ENCODE measurements around the gene EEF1A1. TPM values are rescaled to one million over a fixed set of nuclear protein-coding genes. Genes with fewer than 3 reads are reported as not detected.
A peak's percentile ranks its signal among the peaks of the same experiment; 100 is the strongest.
"Not testable (repeated sequence)": the region's sequence is repeated elsewhere in the genome, so short reads cannot be mapped to it uniquely, and the experiment has no call there.

The EEF1A1 gene
- over 10,000 TPM; 10,985 to 16,838 TPM for total RNA-seq

GRCh38 chr6:73520688-73521350 is at the start of gene EEF1A1:
TSS of gene EEF1A1 (minus strand) at chr6:73521032. CDS start at chr6:73520026, 1,006 bp downstream.
- ATAC-seq (peak; percentile 70 to 84), DNase-seq (ENCODE audit: low spot score in 2 of 2) (peak; percentile 98 to 99)
- H3K9me3 Mint-ChIP-seq, result no peaks in the 10 kb centered on the region
- peak within 1 kb of the TSS; percentile 100 for H3K27ac Mint-ChIP-seq
- peaks cover 48 to 50% of the 10 kb centered on the region in 2 donors for H3K36me3 Mint-ChIP-seq

- no peaks in the 10 kb centered on the region for H3K36me3 Mint-ChIP-seq
- ATAC-seq, result no peak
- H3K9me3 Mint-ChIP-seq, result peaks cover 0 to 5% of the 10 kb centered on the region in 2 donors
Observed at GRCh38 chr6:73569121-73569520, 48.3 kb upstream of the EEF1A1 start.

GRCh38 chr6:73566954-73567591 is 46.2 kb upstream of the EEF1A1 start:
- Mint-ChIP-seq H3K27ac (no peak overlapping the region), H3K36me3 (no peaks in the 10 kb centered on the region), H3K9me3 (peaks cover 0 to 8% of the 10 kb centered on the region in 2 donors)
- DNase-seq (ENCODE audit: low spot score in 2 of 2), result no peak
- ATAC-seq, result no peak

More at GRCh38 chr6:73569121-73569520, 48.3 kb upstream of the EEF1A1 start:
- DNase-seq (ENCODE audit: low spot score in 2 of 2), result no peak
- no peak overlapping the region for H3K27ac Mint-ChIP-seq

- not testable (repeated sequence) for ATAC-seq; H3K27ac Mint-ChIP-seq; DNase-seq (ENCODE audit: low spot score in 2 of 2); H3K9me3 Mint-ChIP-seq; H3K36me3 Mint-ChIP-seq
Observed at GRCh38 chr6:73566486-73566871, 45.6 kb upstream of the EEF1A1 start.

- Mint-ChIP-seq H3K36me3 (no peaks in the 10 kb centered on the region), H3K27ac (no peak overlapping the region), H3K9me3 (peaks cover 0 to 8% of the 10 kb centered on the region in 2 donors)
- DNase-seq (ENCODE audit: low spot score in 2 of 2) (no peak), ATAC-seq (no peak)
Observed at GRCh38 chr6:73565767-73566485, 45.1 kb upstream of the EEF1A1 start.

- H3K9me3 Mint-ChIP-seq, result peaks cover 0 to 8% of the 10 kb centered on the region in 2 donors
- no peaks in the 10 kb centered on the region for H3K36me3 Mint-ChIP-seq
- ATAC-seq (no peak), DNase-seq (ENCODE audit: low spot score in 2 of 2) (no peak)
- H3K27ac Mint-ChIP-seq, result peak overlapping the region in 1 of 2 donors; percentile 12
Observed at GRCh38 chr6:73564578-73565345, 43.9 kb upstream of the EEF1A1 start.

- DNase-seq (ENCODE audit: low spot score in 2 of 2), result no peak
- H3K27ac Mint-ChIP-seq, result no peak overlapping the region
Observed at GRCh38 chr6:73562558-73562957, 41.7 kb upstream of the EEF1A1 start.

GRCh38 chr6:73560853-73561407 is 40.1 kb upstream of the EEF1A1 start:
- Mint-ChIP-seq H3K36me3 (no peaks in the 10 kb centered on the region), H3K9me3 (peaks cover 0 to 8% of the 10 kb centered on the region in 2 donors), H3K27ac (peak overlapping the region in 1 of 2 donors; percentile 57)
- no peak for ATAC-seq
- no peak for DNase-seq (ENCODE audit: low spot score in 2 of 2)

More at GRCh38 chr6:73562558-73562957, 41.7 kb upstream of the EEF1A1 start:
- ATAC-seq, result no peak
- no peaks in the 10 kb centered on the region for H3K36me3 Mint-ChIP-seq
- H3K9me3 Mint-ChIP-seq, result peaks cover 0 to 8% of the 10 kb centered on the region in 2 donors

- ATAC-seq (peak; percentile 70 to 81), DNase-seq (ENCODE audit: low spot score in 2 of 2) (no peak)
- Mint-ChIP-seq H3K9me3 (peaks cover 0 to 8% of the 10 kb centered on the region in 2 donors), H3K27ac (peak overlapping the region in 1 of 2 donors; percentile 57), H3K36me3 (no peaks in the 10 kb centered on the region)
Observed at GRCh38 chr6:73560182-73560732, 39.4 kb upstream of the EEF1A1 start.

GRCh38 chr6:73559399-73559794 is 38.6 kb upstream of the EEF1A1 start:
- H3K9me3 Mint-ChIP-seq; H3K27ac Mint-ChIP-seq; ATAC-seq; DNase-seq (ENCODE audit: low spot score in 2 of 2); H3K36me3 Mint-ChIP-seq: not testable (repeated sequence)

- ATAC-seq, result no peak
- Mint-ChIP-seq H3K27ac (no peak overlapping the region), H3K9me3 (no peaks in the 10 kb centered on the region), H3K36me3 (no peaks in the 10 kb centered on the region)
- DNase-seq (ENCODE audit: low spot score in 2 of 2), result no peak
Observed at GRCh38 chr6:73558624-73559398, 38.0 kb upstream of the EEF1A1 start.

- Mint-ChIP-seq H3K9me3 (no peaks in the 10 kb centered on the region), H3K36me3 (no peaks in the 10 kb centered on the region), H3K27ac (no peak overlapping the region)
- ATAC-seq (no peak), DNase-seq (ENCODE audit: low spot score in 2 of 2) (no peak)
Observed at GRCh38 chr6:73556836-73557235, 36.0 kb upstream of the EEF1A1 start.

GRCh38 chr6:73555380-73555949 is 34.6 kb upstream of the EEF1A1 start:
- not testable (repeated sequence) for ATAC-seq; H3K27ac Mint-ChIP-seq; H3K36me3 Mint-ChIP-seq; DNase-seq (ENCODE audit: low spot score in 2 of 2); H3K9me3 Mint-ChIP-seq

- H3K36me3 Mint-ChIP-seq; DNase-seq (ENCODE audit: low spot score in 2 of 2); ATAC-seq; H3K9me3 Mint-ChIP-seq: not testable (repeated sequence)
- H3K27ac Mint-ChIP-seq, result peak overlapping the region in 1 of 2 donors; percentile 72
Observed at GRCh38 chr6:73551115-73551514, 30.3 kb upstream of the EEF1A1 start.

Data from activated naive CD4-positive, alpha-beta T cell treated with anti-CD3 and anti-CD28 coated beads, Interleukin-2, amount 50 U/mL, for 72 hours (primary cell).